Loucy (cell line): ENCODE data around the gene CEP164.

Experiments
- H2AFZ ChIP-seq: fragments of 200-600 bp; sonication (generic); 2 replicates; pipeline ENCODE4 v1.6.0; 2016; ENCODE audit warnings: antibody characterized with exemption, mild to moderate bottlenecking, low read length, moderate library complexity
- H3F3A ChIP-seq: fragments of 200-600 bp; 2 replicates; pipeline ENCODE4 v1.6.0; 2016; ENCODE audit warnings: antibody characterized with exemption, low read depth, mild to moderate bottlenecking
- H3K27me3 ChIP-seq: fragments of 200-600 bp; sonication (generic); 2 replicates; pipeline ENCODE4 v1.6.1; 2014; ENCODE audit warnings: low read length, mild to moderate bottlenecking; ENCODE audit not compliant: insufficient read depth, poor library complexity, severe bottlenecking
- H3K36me3 ChIP-seq: fragments of 200-600 bp; sonication (generic); 2 replicates; pipeline ENCODE4 v1.6.1; 2016; ENCODE audit warnings: low read length; ENCODE audit not compliant: insufficient read depth
- H3K4me1 ChIP-seq: fragments of 200-600 bp; sonication (generic); 2 replicates; pipeline ENCODE4 v1.5.1; 2014; ENCODE audit warnings: low read length, mild to moderate bottlenecking; ENCODE audit not compliant: insufficient read depth, poor library complexity, severe bottlenecking
- H3K4me2 ChIP-seq: fragments of 200-600 bp; sonication (generic); 2 replicates; pipeline ENCODE4 v1.6.0; 2014; ENCODE audit warnings: antibody characterized with exemption, low read length, low read depth, mild to moderate bottlenecking; ENCODE audit not compliant: poor library complexity, severe bottlenecking
- H3K4me3 ChIP-seq: fragments of 200-600 bp; sonication (generic); 2 replicates; pipeline ENCODE4 v1.5.1; 2014; ENCODE audit warnings: low read length, mild to moderate bottlenecking, mixed read lengths; ENCODE audit not compliant: poor library complexity, severe bottlenecking
- H3K79me2 ChIP-seq: fragments of 200-600 bp; sonication (generic); 2 replicates; pipeline ENCODE4 v1.6.1; 2014; ENCODE audit warnings: low read length; ENCODE audit not compliant: insufficient read depth
- H3K9ac ChIP-seq: fragments of 200-600 bp; sonication (generic); 2 replicates; pipeline ENCODE4 v1.6.0; 2014; ENCODE audit warnings: mild to moderate bottlenecking, low read depth, low read length, moderate library complexity; ENCODE audit not compliant: poor library complexity, severe bottlenecking
- H3K9me2 ChIP-seq: fragments of 200-600 bp; sonication (generic); replicated peaks from 2 replicates; pipeline ENCODE4 v1.6.1; 2016; ENCODE audit warnings: low read depth, low read length, mixed read lengths
- H3K9me3 ChIP-seq: fragments of 200-600 bp; sonication (generic); 2 replicates; pipeline ENCODE4 v1.6.1; 2014; ENCODE audit warnings: mild to moderate bottlenecking, antibody characterized with exemption, low read length, low read depth; ENCODE audit not compliant: insufficient read depth
- H4K20me1 ChIP-seq: fragments of 200-600 bp; sonication (generic); 2 replicates; pipeline ENCODE4 v1.6.0; 2014; ENCODE audit warnings: antibody characterized with exemption, low read length, mild to moderate bottlenecking; ENCODE audit not compliant: insufficient read depth, poor library complexity, severe bottlenecking
- EZH2phosphoT487 ChIP-seq: fragments of 200-600 bp; IDR thresholded peaks from 2 replicates; pipeline ENCODE4 v1.6.1; 2018; ENCODE audit warnings: antibody characterized with exemption, mild to moderate bottlenecking, moderate library complexity, borderline replicate concordance
- TF ChIP-seq, protein P1 (sequence below): fragments of 200-600 bp; sonication (generic); conservative IDR thresholded peaks from 2 replicates; pipeline ENCODE4 v1.5.1; 2014; ENCODE audit warnings: mild to moderate bottlenecking, antibody characterized with exemption, low read length

Gene CEP164

DNA sequence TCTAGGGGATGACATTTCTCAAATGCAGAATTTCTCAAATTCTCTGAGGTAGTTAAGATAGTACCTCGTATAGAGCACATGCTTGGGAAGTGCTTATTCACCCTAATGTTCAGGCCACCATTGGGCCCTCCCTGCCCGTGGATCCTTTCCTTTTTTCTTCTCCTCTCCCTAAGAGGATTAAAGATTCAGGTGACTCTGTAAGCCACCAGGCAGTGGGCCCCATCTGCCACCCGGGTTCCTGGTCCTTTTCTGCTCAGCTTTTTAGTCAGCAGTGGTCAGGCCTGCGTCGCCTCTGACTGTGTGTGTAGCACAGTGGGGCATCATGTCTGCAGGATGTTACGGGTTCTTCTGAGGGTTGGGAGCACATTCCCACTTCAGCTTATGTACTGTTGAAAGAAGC lies 7.2 kb downstream of the CEP164 start:
- Histone ChIP-seq H3F3A (no peaks in the 10 kb centered on the region), H3K4me2 (no peak overlapping the region), H3K9me3 (no peaks in the 10 kb centered on the region), H2AFZ (no peak overlapping the region), H3K4me1 (no peaks in the 10 kb centered on the region), H3K79me2 (no peaks in the 10 kb centered on the region), H3K36me3 (no peaks in the 10 kb centered on the region), H3K9ac (no peak overlapping the region), H3K9me2 (no peaks in the 10 kb centered on the region), H3K27me3 (no peaks in the 10 kb centered on the region), H3K4me3 (no peak overlapping the region), H4K20me1 (no peaks in the 10 kb centered on the region)
- TF ChIP-seq, protein P1, sequence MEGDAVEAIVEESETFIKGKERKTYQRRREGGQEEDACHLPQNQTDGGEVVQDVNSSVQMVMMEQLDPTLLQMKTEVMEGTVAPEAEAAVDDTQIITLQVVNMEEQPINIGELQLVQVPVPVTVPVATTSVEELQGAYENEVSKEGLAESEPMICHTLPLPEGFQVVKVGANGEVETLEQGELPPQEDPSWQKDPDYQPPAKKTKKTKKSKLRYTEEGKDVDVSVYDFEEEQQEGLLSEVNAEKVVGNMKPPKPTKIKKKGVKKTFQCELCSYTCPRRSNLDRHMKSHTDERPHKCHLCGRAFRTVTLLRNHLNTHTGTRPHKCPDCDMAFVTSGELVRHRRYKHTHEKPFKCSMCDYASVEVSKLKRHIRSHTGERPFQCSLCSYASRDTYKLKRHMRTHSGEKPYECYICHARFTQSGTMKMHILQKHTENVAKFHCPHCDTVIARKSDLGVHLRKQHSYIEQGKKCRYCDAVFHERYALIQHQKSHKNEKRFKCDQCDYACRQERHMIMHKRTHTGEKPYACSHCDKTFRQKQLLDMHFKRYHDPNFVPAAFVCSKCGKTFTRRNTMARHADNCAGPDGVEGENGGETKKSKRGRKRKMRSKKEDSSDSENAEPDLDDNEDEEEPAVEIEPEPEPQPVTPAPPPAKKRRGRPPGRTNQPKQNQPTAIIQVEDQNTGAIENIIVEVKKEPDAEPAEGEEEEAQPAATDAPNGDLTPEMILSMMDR, result no peak
- no peak for TF ChIP-seq EZH2phosphoT487

DNA sequence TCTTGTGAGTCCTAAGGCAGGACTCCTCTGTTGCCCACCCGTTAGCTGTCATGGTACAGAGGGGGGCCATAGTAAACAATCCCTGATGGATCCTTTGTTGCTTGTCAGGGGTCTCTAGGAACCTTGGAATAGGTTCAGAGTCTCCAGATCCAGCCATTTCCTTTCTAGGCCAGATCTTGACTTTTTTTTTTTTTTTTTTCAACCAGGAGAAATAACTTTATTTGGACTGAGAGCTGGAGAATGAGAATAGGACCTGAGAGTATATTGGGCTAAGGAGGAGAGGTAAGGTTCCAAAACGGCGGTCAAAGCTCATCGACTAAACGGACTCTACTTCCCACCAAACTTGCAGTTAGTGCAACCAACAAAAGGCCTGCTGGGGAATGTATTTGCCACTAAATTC lies 7.7 kb downstream of the CEP164 start:
- H3K4me3 ChIP-seq, result no peak overlapping the region
- H4K20me1 ChIP-seq, result no peaks in the 10 kb centered on the region
- H3K9me3 ChIP-seq, result no peaks in the 10 kb centered on the region
- H3K9me2 ChIP-seq, result no peaks in the 10 kb centered on the region
- no peak overlapping the region for H2AFZ ChIP-seq
- no peaks in the 10 kb centered on the region for H3F3A ChIP-seq
- H3K9ac ChIP-seq, result no peak overlapping the region
- no peak for TF ChIP-seq EZH2phosphoT487
- TF ChIP-seq, protein P1, result no peak
- no peaks in the 10 kb centered on the region for H3K27me3 ChIP-seq
- no peak overlapping the region for H3K4me2 ChIP-seq
- no peaks in the 10 kb centered on the region for H3K4me1 ChIP-seq
- H3K36me3 ChIP-seq, result no peaks in the 10 kb centered on the region
- H3K79me2 ChIP-seq, result no peaks in the 10 kb centered on the region

DNA sequence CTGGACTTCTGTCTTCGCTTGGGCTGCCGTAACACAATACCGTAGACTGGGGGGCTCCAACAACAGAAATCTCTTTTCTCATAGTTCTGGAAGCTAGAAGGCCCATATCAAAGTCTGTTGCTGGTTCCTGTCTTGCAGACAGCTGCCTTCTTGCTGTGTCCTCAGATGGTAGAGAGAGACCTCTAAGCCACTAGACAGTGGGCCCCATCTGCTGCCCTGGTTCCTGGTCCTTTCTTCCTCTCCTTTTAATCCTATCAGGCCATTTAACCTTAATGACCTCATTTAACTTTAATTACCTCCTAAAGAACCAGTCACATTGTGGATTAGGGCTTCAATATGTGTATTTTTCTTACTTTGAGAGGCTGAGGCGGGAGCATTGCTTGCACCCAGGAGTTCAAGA lies 9.4 kb downstream of the CEP164 start:
- H3K4me3 ChIP-seq, result no peak overlapping the region
- no peak overlapping the region for H3K9ac ChIP-seq
- H2AFZ ChIP-seq, result no peak overlapping the region
- no peaks in the 10 kb centered on the region for H3K9me3 ChIP-seq
- no peaks in the 10 kb centered on the region for H3K4me1 ChIP-seq
- H3F3A ChIP-seq, result no peaks in the 10 kb centered on the region
- H3K36me3 ChIP-seq, result no peaks in the 10 kb centered on the region
- no peak for TF ChIP-seq EZH2phosphoT487
- no peaks in the 10 kb centered on the region for H3K27me3 ChIP-seq
- no peaks in the 10 kb centered on the region for H4K20me1 ChIP-seq
- H3K4me2 ChIP-seq, result no peak overlapping the region
- no peaks in the 10 kb centered on the region for H3K9me2 ChIP-seq
- H3K79me2 ChIP-seq, result no peaks in the 10 kb centered on the region

DNA sequence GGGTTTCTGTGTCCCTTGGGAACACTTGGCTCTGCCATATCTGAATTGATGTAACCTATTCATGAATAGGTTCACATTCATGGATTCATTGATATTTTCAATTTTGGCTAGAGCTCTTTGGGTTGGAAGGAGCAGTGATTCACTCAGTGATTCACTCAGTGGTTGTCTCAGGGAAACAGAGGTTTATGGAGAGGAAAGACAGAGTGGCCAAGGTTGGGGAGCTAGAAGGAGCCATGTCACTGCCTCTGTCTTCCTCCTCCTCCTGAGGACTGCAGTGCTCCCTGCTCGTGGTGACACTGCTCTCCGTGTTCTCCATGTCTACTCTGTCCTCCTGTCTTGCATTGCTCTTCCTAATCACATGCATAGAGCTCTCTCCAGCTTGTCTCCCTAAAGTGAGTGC lies 17.4 kb downstream of the CEP164 start:
- Histone ChIP-seq H3K4me2 (no peak overlapping the region), H4K20me1 (no peaks in the 10 kb centered on the region), H3K9me2 (no peaks in the 10 kb centered on the region), H3K9me3 (no peaks in the 10 kb centered on the region), H3K79me2 (no peaks in the 10 kb centered on the region), H2AFZ (no peak overlapping the region), H3K36me3 (no peaks in the 10 kb centered on the region), H3K4me3 (no peak overlapping the region), H3K27me3 (no peaks in the 10 kb centered on the region), H3K4me1 (no peaks in the 10 kb centered on the region), H3K9ac (no peak overlapping the region), H3F3A (no peaks in the 10 kb centered on the region)
- TF ChIP-seq, protein P1, result no peak
- no peak for TF ChIP-seq EZH2phosphoT487
